HepG2 (cell line): ENCODE measurements around the gene FFAR1. TPM values are rescaled to one million over a fixed set of nuclear protein-coding genes. Genes with fewer than 3 reads are reported as not detected.

ENCODE experiments used
- ATAC-seq: fragments of 200-7000 bp; cut with Tn5 transposase; 3 replicates; pipeline ENCODE4 v1.9.1; 2020; ENCODE audit warnings: mild to moderate bottlenecking, moderate library complexity
- BruUV-seq: library from RNA; stranded (reverse); fragments of 400-500 nt; replicated peaks from 2 replicates; lab custom pipeline; 2021; lab: Mats Ljungman, UMichigan
- CTCF ChIA-PET: fragments of 300-600 bp; formaldehyde crosslinking; extraction: SDS; loops from one replicate; lab custom pipeline; 2021; ENCODE audit warnings: low total read pairs, inconsistent platforms, low intra/inter-chr PET ratio; lab: Yijun Ruan, JAX
- POLR2A ChIA-PET: fragments of 350-600 bp; sonication (Branson Sonifier 250); formaldehyde crosslinking; loops from one replicate; lab custom pipeline; 2020; ENCODE audit warnings: antibody characterized with exemption, inconsistent platforms; lab: Yijun Ruan, JAX
- DNase-seq: peaks from one replicate; pipeline ENCODE4 v3.0.0-alpha.2; 2015; ENCODE audit warnings: low spot score
- FAIRE-seq: peaks from 3 replicates; lab custom pipeline; 2011; peaks lifted over from hg19 to GRCh38; lab: Jason Lieb, UNC
- H2AFZ ChIP-seq: one replicate; pipeline ENCODE4 v1.6.1; 2011; ENCODE audit warnings: low read length, inconsistent platforms
- H3K27ac ChIP-seq: fragments of 300-600 bp; 3 replicates; pipeline ENCODE4 v1.8.0; 2011; ENCODE audit warnings: mixed run types, mild to moderate bottlenecking, mixed read lengths, low read length, inconsistent platforms; ENCODE audit not compliant: insufficient read depth; ENCODE audit errors: extremely low read length
- H3K27me3 ChIP-seq, 2 experiments: fragments of 200-600 bp in 1 of 2; 2 replicates in 1 of 2; 3 replicates in 1 of 2; pipeline versions ENCODE4 v1.6.0 to v1.8.0; 2011; ENCODE audit warnings: low read length in 2 of 2, mild to moderate bottlenecking in 2 of 2, moderate library complexity in 2 of 2, inconsistent platforms in 1 of 2; ENCODE audit not compliant: insufficient read depth in 2 of 2, control insufficient read depth in 1 of 2
- H3K36me3 ChIP-seq, 2 experiments: fragments of 200-600 bp in 1 of 2; replicated peaks in 1 of 2; 2 replicates in 1 of 2; 3 replicates in 1 of 2; pipeline versions ENCODE4 v1.5.1 to v1.8.0; 2011; ENCODE audit warnings: low read length in 2 of 2, inconsistent platforms in 1 of 2; ENCODE audit not compliant: insufficient read depth in 2 of 2, control insufficient read depth in 1 of 2
- H3K4me1 ChIP-seq: 2 replicates; pipeline ENCODE4 v1.5.1; 2012; ENCODE audit warnings: low read length, inconsistent platforms; ENCODE audit not compliant: insufficient read depth
- H3K4me2 ChIP-seq: 2 replicates; pipeline ENCODE4 v1.6.0; 2011; ENCODE audit warnings: low read depth, low read length, inconsistent platforms
- H3K4me3 ChIP-seq, 3 experiments: fragments of 200-600 bp in 1 of 3; sonication (generic), shearing (Covaris generic) in 1 of 3; replicated peaks in 1 of 3; 2 replicates each; pipeline ENCODE4 v1.5.1; 2011 to 2016; ENCODE audit warnings: low read length in 3 of 3, inconsistent platforms in 2 of 3, low read depth in 2 of 3, mild to moderate bottlenecking in 2 of 3, control low read depth in 1 of 3, mixed read lengths in 1 of 3; ENCODE audit not compliant: insufficient read depth in 1 of 3
- H3K79me2 ChIP-seq: one replicate; pipeline ENCODE4 v1.6.1; 2011; ENCODE audit warnings: low read length, inconsistent platforms; ENCODE audit not compliant: insufficient read depth
- H3K9ac ChIP-seq: 2 replicates; pipeline ENCODE4 v1.6.0; 2011; ENCODE audit warnings: mild to moderate bottlenecking, low read depth, low read length, inconsistent platforms; ENCODE audit not compliant: insufficient read depth
- H3K9me3 ChIP-seq: 2 replicates; pipeline ENCODE4 v1.5.1; 2012; ENCODE audit warnings: mild to moderate bottlenecking, low read length
- H4K20me1 ChIP-seq: 2 replicates; pipeline ENCODE4 v1.6.0; 2011; ENCODE audit warnings: inconsistent platforms, mild to moderate bottlenecking, low read length, moderate library complexity; ENCODE audit not compliant: insufficient read depth
- ARID2 ChIP-seq: sonication (generic); formaldehyde crosslinking; IDR thresholded peaks from 2 replicates; pipeline ENCODE4 v1.8.1; 2022; ENCODE audit warnings: mild to moderate bottlenecking, missing genetic modification reagents, borderline replicate concordance
- DNMT3B ChIP-seq: conservative IDR thresholded peaks from 2 replicates; pipeline ENCODE4 v1.6.1; 2016; ENCODE audit warnings: missing biosample characterization, control low read depth
- FOSL1 ChIP-seq: sonication (generic); formaldehyde crosslinking; IDR thresholded peaks from 2 replicates; pipeline ENCODE4 v1.9.0; 2021; ENCODE audit warnings: missing genetic modification reagents, borderline replicate concordance
- HNRNPH1 ChIP-seq: fragments of 200-400 bp; formaldehyde crosslinking; optimal IDR thresholded peaks from 2 replicates; pipeline ENCODE3; 2017; ENCODE audit warnings: mild to moderate bottlenecking, low read depth, low read length
- HOXA3 ChIP-seq: sonication (generic); formaldehyde crosslinking; IDR thresholded peaks from 2 replicates; pipeline ENCODE4 v1.5.0; 2020; ENCODE audit warnings: missing genetic modification reagents
- MXD4 ChIP-seq: IDR thresholded peaks from 2 replicates; pipeline ENCODE4 v1.6.1; 2016; ENCODE audit warnings: mild to moderate bottlenecking, missing biosample characterization, missing genetic modification reagents
- RBM22 ChIP-seq: fragments of 200-400 bp; formaldehyde crosslinking; optimal IDR thresholded peaks from 2 replicates; pipeline ENCODE3; 2017; ENCODE audit warnings: mild to moderate bottlenecking, low read length, moderate library complexity
- RNF2 ChIP-seq: fragments of 450-650 bp; conservative IDR thresholded peaks from 2 replicates; pipeline ENCODE4 v1.6.1; 2016; ENCODE audit warnings: low read depth
- RXRB ChIP-seq: IDR thresholded peaks from 2 replicates; pipeline ENCODE4 v1.6.1; 2016; ENCODE audit warnings: borderline replicate concordance, missing genetic modification reagents, missing compliant biosample characterization
- SETDB1 ChIP-seq: sonication (generic); formaldehyde crosslinking; IDR thresholded peaks from 2 replicates; pipeline ENCODE4 v1.5.1; 2020; ENCODE audit warnings: missing genetic modification reagents, mild to moderate bottlenecking, borderline replicate concordance
- U2AF2 ChIP-seq: fragments of 200-400 bp; formaldehyde crosslinking; IDR thresholded peaks from 2 replicates; pipeline ENCODE4 v1.6.1; 2017; ENCODE audit warnings: low read depth, mild to moderate bottlenecking, low read length
- ZKSCAN1 ChIP-seq: fragments of 150-350 bp; IDR thresholded peaks from 2 replicates; pipeline ENCODE4 v1.6.1; 2014; ENCODE audit warnings: low read length
- ZNF878 ChIP-seq: sonication (generic); formaldehyde crosslinking; IDR thresholded peaks from 2 replicates; pipeline ENCODE4 v1.8.1; 2023; ENCODE audit warnings: mild to moderate bottlenecking, missing genetic modification reagents, moderate library complexity
- WGBS: methylation state at CpG from one replicate; pipeline ENCODE4 v1.1.6; 2017; ENCODE audit warnings: low lambda C conversion rate; 5-methylcytosine and 5-hydroxymethylcytosine counted together
- in situ Hi-C: cut with HindIII; loops from 2 replicates; pipeline ENCODE4 v1.10.0; 2017; ENCODE audit warnings: low pct_unique_long_range_greater_than_20kb; ENCODE audit not compliant: extremely low pct_ligation_motif_present
- intact Hi-C: fragments of 100-400 bp; cut with micrococcal nuclease; formaldehyde crosslinking; loops from one replicate; pipeline ENCODE4 v1.10.0; 2022; ENCODE audit not compliant: unreplicated experiment
- polyA plus RNA-seq, 8 experiments: library from polyadenylated mRNA; depleted of rRNA in 3 of 8; stranded (reverse) in 7 of 8; unstranded in 1 of 8; fragments of >200 nt; fragmentation: Illumina TruSeq in 4 of 8; extraction: Trizol in 4 of 8; gene quantifications; 2 replicates each; pipeline versions ENCODE4 v1.2.1 to v1.2.3, GENCODE V29; 2011 to 2016; ENCODE audit warnings: low read depth in 4 of 8, missing spikeins in 1 of 8, mixed read lengths in 1 of 8; ENCODE audit not compliant: insufficient read depth in 1 of 8
- total RNA-seq, 5 experiments: library from RNA; depleted of rRNA; stranded (reverse); fragments of >200 nt; fragmentation: Illumina TruSeq; extraction: Trizol; gene quantifications; 2 replicates each; pipeline ENCODE4 v1.2.3, GENCODE V29; 2016; ENCODE audit warnings: low read depth in 1 of 5
- TF ChIP-seq, protein P1 (sequence below): sonication (generic); formaldehyde crosslinking; IDR thresholded peaks from 2 replicates; pipeline ENCODE4 v1.5.0; 2020; ENCODE audit warnings: missing genetic modification reagents
- TF ChIP-seq, protein P2 (sequence below): fragments of 450-650 bp; IDR thresholded peaks from 2 replicates; pipeline ENCODE4 v1.6.1; 2017
- TF ChIP-seq, protein P3 (sequence below): sonication (generic); formaldehyde crosslinking; IDR thresholded peaks from 2 replicates; pipeline ENCODE4 v1.5.1; 2020; ENCODE audit warnings: mild to moderate bottlenecking, missing genetic modification reagents, borderline replicate concordance
- TF ChIP-seq, protein P4 (sequence below): sonication (generic); formaldehyde crosslinking; IDR thresholded peaks from 2 replicates; pipeline ENCODE4 v1.4.0; 2020; ENCODE audit warnings: mild to moderate bottlenecking, missing genetic modification reagents

Gene FFAR1
- total and polyA plus RNA-seq, 2 of the 13 experiments (the other 11 are each of a cell fraction or from before 2014, with no cell fraction given) = not detected

DNA sequence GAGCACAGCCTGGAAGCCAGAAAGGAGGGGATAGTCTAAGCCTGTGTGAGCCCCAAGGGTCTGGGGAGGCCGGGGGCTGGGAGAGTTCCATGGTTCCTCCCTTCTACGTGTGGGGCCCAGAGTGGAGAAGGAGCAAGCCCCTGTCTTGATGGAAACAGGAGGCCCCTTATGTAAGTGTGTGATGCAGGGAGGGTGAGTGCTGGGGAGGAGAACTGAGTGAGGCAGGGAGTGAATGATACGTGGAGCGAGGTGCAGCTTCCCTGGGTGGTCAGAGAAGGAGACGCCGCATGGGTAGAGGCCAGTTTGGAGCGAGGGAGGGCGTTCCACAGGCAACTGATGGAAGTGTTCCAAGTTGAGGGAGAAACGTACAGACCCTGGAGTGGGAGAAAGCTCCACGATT is 39.8 kb upstream of the FFAR1 start:
- Histone ChIP-seq H3K79me2 (no peaks in the 10 kb centered on the region), H3K36me3 (no peaks in the 10 kb centered on the region), H3K4me3 (no peak overlapping the region), H3K4me1 (peaks cover 83% of the 10 kb centered on the region), H2AFZ (no peak overlapping the region), H3K27ac (no peak overlapping the region), H3K9me3 (no peaks in the 10 kb centered on the region), H4K20me1 (no peaks in the 10 kb centered on the region), H3K27me3 (no peaks in the 10 kb centered on the region), H3K4me2 (no peak overlapping the region), H3K9ac (peak overlapping the region; percentile 11; the same call in 1 of the 2 replicates)
- 92% methylated on average over 10 of the region's 10 CpGs for WGBS
- intact Hi-C loops = no loop called here
- FAIRE-seq (no peak), DNase-seq (no peak), ATAC-seq (no peak)
- no peak for TF ChIP-seq RXRB (CRISPR knock-in tag)
- TF ChIP-seq RBM22 = no peak
- no peak for TF ChIP-seq DNMT3B (CRISPR knock-in tag)
- TF ChIP-seq ARID2 = no peak
- TF ChIP-seq ZNF878 (CRISPR knock-in tag) = no peak
- TF ChIP-seq, protein P1, sequence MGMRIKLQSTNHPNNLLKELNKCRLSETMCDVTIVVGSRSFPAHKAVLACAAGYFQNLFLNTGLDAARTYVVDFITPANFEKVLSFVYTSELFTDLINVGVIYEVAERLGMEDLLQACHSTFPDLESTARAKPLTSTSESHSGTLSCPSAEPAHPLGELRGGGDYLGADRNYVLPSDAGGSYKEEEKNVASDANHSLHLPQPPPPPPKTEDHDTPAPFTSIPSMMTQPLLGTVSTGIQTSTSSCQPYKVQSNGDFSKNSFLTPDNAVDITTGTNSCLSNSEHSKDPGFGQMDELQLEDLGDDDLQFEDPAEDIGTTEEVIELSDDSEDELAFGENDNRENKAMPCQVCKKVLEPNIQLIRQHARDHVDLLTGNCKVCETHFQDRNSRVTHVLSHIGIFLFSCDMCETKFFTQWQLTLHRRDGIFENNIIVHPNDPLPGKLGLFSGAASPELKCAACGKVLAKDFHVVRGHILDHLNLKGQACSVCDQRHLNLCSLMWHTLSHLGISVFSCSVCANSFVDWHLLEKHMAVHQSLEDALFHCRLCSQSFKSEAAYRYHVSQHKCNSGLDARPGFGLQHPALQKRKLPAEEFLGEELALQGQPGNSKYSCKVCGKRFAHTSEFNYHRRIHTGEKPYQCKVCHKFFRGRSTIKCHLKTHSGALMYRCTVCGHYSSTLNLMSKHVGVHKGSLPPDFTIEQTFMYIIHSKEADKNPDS (CRISPR knock-in tag) = no peak
- no peak for TF ChIP-seq RNF2
- TF ChIP-seq, protein P2, sequence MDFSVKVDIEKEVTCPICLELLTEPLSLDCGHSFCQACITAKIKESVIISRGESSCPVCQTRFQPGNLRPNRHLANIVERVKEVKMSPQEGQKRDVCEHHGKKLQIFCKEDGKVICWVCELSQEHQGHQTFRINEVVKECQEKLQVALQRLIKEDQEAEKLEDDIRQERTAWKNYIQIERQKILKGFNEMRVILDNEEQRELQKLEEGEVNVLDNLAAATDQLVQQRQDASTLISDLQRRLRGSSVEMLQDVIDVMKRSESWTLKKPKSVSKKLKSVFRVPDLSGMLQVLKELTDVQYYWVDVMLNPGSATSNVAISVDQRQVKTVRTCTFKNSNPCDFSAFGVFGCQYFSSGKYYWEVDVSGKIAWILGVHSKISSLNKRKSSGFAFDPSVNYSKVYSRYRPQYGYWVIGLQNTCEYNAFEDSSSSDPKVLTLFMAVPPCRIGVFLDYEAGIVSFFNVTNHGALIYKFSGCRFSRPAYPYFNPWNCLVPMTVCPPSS = no peak
- no peak for TF ChIP-seq ZKSCAN1
- no peak for TF ChIP-seq MXD4
- TF ChIP-seq, protein P3, sequence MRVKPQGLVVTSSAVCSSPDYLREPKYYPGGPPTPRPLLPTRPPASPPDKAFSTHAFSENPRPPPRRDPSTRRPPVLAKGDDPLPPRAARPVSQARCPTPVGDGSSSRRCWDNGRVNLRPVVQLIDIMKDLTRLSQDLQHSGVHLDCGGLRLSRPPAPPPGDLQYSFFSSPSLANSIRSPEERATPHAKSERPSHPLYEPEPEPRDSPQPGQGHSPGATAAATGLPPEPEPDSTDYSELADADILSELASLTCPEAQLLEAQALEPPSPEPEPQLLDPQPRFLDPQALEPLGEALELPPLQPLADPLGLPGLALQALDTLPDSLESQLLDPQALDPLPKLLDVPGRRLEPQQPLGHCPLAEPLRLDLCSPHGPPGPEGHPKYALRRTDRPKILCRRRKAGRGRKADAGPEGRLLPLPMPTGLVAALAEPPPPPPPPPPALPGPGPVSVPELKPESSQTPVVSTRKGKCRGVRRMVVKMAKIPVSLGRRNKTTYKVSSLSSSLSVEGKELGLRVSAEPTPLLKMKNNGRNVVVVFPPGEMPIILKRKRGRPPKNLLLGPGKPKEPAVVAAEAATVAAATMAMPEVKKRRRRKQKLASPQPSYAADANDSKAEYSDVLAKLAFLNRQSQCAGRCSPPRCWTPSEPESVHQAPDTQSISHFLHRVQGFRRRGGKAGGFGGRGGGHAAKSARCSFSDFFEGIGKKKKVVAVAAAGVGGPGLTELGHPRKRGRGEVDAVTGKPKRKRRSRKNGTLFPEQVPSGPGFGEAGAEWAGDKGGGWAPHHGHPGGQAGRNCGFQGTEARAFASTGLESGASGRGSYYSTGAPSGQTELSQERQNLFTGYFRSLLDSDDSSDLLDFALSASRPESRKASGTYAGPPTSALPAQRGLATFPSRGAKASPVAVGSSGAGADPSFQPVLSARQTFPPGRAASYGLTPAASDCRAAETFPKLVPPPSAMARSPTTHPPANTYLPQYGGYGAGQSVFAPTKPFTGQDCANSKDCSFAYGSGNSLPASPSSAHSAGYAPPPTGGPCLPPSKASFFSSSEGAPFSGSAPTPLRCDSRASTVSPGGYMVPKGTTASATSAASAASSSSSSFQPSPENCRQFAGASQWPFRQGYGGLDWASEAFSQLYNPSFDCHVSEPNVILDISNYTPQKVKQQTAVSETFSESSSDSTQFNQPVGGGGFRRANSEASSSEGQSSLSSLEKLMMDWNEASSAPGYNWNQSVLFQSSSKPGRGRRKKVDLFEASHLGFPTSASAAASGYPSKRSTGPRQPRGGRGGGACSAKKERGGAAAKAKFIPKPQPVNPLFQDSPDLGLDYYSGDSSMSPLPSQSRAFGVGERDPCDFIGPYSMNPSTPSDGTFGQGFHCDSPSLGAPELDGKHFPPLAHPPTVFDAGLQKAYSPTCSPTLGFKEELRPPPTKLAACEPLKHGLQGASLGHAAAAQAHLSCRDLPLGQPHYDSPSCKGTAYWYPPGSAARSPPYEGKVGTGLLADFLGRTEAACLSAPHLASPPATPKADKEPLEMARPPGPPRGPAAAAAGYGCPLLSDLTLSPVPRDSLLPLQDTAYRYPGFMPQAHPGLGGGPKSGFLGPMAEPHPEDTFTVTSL (CRISPR knock-in tag) = no peak
- TF ChIP-seq FOSL1 (CRISPR knock-in tag) = no peak
- TF ChIP-seq U2AF2 = no peak
- no peak for TF ChIP-seq SETDB1 (CRISPR knock-in tag)
- TF ChIP-seq, protein P4, sequence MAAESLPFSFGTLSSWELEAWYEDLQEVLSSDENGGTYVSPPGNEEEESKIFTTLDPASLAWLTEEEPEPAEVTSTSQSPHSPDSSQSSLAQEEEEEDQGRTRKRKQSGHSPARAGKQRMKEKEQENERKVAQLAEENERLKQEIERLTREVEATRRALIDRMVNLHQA (CRISPR knock-in tag) = no peak
- TF ChIP-seq HNRNPH1 = no peak
- TF ChIP-seq HOXA3 (CRISPR knock-in tag) = no peak
- ChIA-PET POLR2A (interaction anchor here (3.7 kb wide), 1 partner anchor 9 kb away, joined by 16 read pairs; no protein-coding TSS in a partner anchor), CTCF (no interaction called here)
- BruUV-seq = no TSS peak
- in situ Hi-C loops = no loop called here
